ENCODE results near the gene SAMD4B. TPM values are rescaled to one million over a fixed set of nuclear protein-coding genes. Genes with fewer than 3 reads are reported as not detected.

SAMD4B gene
- total and polyA plus RNA-seq, 10 donors = 26.7 to 108 (median 80.9) TPM

DNA sequence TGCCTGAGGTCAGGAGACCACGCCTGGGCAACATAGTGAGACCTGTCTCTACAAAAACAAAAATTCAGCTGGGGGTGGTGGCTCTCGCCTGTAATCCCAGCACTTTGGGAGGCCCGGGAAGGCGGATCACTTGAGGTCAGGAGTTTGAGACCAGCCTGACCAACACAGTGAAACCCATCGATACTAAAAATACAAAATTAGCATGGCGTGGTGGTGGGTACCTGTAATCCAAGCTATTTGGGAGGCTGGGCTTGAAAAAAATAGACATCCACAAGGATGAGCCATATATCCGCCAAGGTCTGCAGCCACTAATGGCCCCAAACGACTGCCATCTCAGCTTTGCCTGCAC lies 90.4 kb downstream of the SAMD4B start:
- no peak for TF ChIP-seq POLR2AphosphoS5 (IDR thresholded peaks at IDR 0.05)
- TF ChIP-seq, protein P1, sequence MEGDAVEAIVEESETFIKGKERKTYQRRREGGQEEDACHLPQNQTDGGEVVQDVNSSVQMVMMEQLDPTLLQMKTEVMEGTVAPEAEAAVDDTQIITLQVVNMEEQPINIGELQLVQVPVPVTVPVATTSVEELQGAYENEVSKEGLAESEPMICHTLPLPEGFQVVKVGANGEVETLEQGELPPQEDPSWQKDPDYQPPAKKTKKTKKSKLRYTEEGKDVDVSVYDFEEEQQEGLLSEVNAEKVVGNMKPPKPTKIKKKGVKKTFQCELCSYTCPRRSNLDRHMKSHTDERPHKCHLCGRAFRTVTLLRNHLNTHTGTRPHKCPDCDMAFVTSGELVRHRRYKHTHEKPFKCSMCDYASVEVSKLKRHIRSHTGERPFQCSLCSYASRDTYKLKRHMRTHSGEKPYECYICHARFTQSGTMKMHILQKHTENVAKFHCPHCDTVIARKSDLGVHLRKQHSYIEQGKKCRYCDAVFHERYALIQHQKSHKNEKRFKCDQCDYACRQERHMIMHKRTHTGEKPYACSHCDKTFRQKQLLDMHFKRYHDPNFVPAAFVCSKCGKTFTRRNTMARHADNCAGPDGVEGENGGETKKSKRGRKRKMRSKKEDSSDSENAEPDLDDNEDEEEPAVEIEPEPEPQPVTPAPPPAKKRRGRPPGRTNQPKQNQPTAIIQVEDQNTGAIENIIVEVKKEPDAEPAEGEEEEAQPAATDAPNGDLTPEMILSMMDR (IDR thresholded peaks at IDR 0.05 in 8 of 11, conservative IDR thresholded peaks at IDR 0.05 in 3 of 11) = no peak
- TF ChIP-seq POLR2A (IDR thresholded peaks at IDR 0.05) = no peak
- H3K36me3 ChIP-seq = peaks cover 0 to 40% (median 28%) of the 10 kb centered on the region in 6 donors
- peak; percentile 38 for DNase-seq
- H3K27me3 ChIP-seq (replicated peaks in 1 of 7) = no peaks in the 10 kb centered on the region
- H3K4me1 ChIP-seq = peaks cover 21 to 75% (median 53%) of the 10 kb centered on the region in 6 donors
- H3K9me3 ChIP-seq = no peaks in the 10 kb centered on the region
- WGBS, 5 donors = 87 to 95% (median 95%) methylated on average over 8 of the region's 8 CpGs
- intact Hi-C loops (cut with DNase I; ENCODE audit: low total_unique reads) = no loop called here
- no peak overlapping the region for H3K27ac ChIP-seq
- peak overlapping the region in 1 of 8 donors; percentile 0 for H3K4me3 ChIP-seq

DNA sequence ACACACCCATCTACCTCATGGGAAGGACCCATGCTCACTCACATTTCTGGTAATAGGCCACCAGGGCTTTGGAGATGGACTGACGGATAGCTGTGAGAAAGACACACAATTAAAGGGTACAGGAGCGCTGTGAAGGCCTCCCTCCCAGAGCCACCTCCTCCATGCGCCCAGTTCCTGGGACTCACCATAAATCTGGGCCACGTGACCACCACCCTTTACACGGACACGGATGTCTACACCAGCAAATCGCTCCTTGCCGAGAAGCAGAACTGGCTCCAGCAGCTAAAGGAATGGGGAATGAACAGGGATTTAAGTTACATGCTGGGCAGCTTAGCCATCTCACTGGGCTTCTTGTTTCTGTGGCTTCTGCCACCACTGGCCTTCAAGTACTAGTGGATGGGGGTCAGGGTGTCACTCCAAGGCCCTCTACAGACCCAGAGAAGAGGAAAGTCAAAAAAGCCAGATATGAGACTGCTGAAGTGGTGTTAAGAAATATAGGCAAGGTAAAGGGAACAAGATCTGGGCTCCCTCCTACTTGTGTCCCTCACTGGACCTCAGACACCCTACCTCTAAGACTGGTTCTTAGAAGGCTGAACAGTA lies 91.4 kb downstream of the SAMD4B start:
- peaks cover 0 to 40% (median 28%) of the 10 kb centered on the region in 6 donors for H3K36me3 ChIP-seq
- H3K27ac ChIP-seq = peak overlapping the region in 4 of 8 donors; percentile 16 to 94 (median 56)
- intact Hi-C loops (cut with DNase I; ENCODE audit: low total_unique reads) = no loop called here
- TF ChIP-seq POLR2A (IDR thresholded peaks at IDR 0.05) (no peak), POLR2AphosphoS5 (IDR thresholded peaks at IDR 0.05) (no peak)
- TF ChIP-seq, protein P1 (IDR thresholded peaks at IDR 0.05 in 8 of 11, conservative IDR thresholded peaks at IDR 0.05 in 3 of 11) = no peak
- DNase-seq = peak; percentile 54
- WGBS, 5 donors = 90 to 98% (median 95%) methylated on average over 7 to 8 of the region's 8 CpGs
- H3K9me3 ChIP-seq = no peaks in the 10 kb centered on the region
- no peaks in the 10 kb centered on the region for H3K27me3 ChIP-seq (replicated peaks in 1 of 7)
- H3K4me3 ChIP-seq = peak overlapping the region in 1 of 8 donors; percentile 92
- peaks cover 21 to 74% (median 52%) of the 10 kb centered on the region in 6 donors for H3K4me1 ChIP-seq

DNA sequence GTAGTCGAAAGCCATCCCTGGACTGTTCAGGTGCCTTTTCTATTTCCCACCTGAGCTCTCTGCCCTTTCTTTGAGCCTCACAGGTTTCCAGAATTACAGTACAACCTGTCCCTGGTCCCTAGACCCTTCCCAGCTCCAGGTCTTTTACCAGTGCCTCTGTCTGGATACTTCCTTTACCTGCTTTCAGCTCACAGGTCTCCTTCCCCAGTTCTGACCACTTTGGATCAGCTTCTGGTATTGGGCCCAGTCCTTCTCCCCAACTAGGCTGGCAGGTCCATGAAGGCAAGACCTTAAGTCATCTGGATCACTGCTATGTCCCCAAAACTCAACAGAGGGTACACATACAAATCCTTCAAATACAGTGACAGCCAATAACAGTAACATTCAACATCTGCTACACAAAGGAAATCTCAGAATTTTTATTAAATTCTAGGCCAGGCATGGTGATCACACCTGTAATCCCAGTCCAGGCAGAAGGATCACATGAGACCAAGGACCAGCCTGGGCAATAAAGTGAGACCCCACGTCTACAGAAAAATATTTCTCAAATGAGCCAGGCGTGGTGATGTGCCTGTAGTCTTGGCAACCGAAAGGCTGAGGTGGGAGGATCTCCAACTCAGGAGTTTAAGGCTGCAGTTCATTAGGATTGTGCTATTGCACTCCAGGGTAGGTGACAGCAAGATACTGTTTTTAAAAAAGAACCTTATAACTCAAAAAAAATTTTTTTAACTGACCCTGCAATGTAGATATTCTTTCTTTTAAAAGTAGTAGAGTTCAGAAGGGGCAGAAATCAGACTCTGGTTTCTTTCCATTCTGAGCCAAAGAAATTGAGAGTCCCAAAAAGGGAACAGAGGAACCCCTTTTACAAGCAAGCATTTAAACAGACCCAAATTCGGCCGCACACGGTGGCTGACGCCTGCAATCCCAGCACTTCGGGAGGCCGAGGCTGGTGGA lies 92.2 kb downstream of the SAMD4B start:
- peaks cover 0 to 40% (median 28%) of the 10 kb centered on the region in 6 donors for H3K36me3 ChIP-seq
- intact Hi-C loops (cut with DNase I; ENCODE audit: low total_unique reads) = no loop called here
- H3K4me1 ChIP-seq = peaks cover 21 to 67% (median 48%) of the 10 kb centered on the region in 6 donors
- 32 to 63% (median 49%) methylated on average over 10 of the region's 10 CpGs for WGBS, 5 donors
- no peak for TF ChIP-seq POLR2AphosphoS5 (IDR thresholded peaks at IDR 0.05)
- TF ChIP-seq, protein P1 (IDR thresholded peaks at IDR 0.05 in 8 of 11, conservative IDR thresholded peaks at IDR 0.05 in 3 of 11) = no peak
- no peak for TF ChIP-seq POLR2A (IDR thresholded peaks at IDR 0.05)
- peak overlapping the region in 7 of 8 donors; percentile 20 to 94 (median 92) for H3K27ac ChIP-seq
- peak overlapping the region; percentile 54 to 97 (median 92) for H3K4me3 ChIP-seq
- no peaks in the 10 kb centered on the region for H3K9me3 ChIP-seq
- H3K27me3 ChIP-seq (replicated peaks in 1 of 7) = no peaks in the 10 kb centered on the region
- DNase-seq = no peak

Small RNA genes within 50 kb of the gene (microRNA-seq; reads per million reads assigned to microRNA genes)
- 0.57 to 1.8 (median 0.72) reads per million in 3 donors for gene MIR4530

Small RNA genes within 50 kb of the gene (small RNA-seq; reads per million reads assigned to genes)
- gene AC011445.2 (0.06 to 0.56 (median 0.28) reads per million in 4 donors), gene MIR4530 (0 to 0.14 (median 0.03) reads per million in 4 donors), gene RN7SL566P (0 reads per million in 4 donors)

Other genes starting within 250 kb of the SAMD4B start
- 10 to 100 TPM in 6 of 7 donors, 1 to 10 TPM in 1; 9.5 to 27.8 (median 19.8) TPM for gene PAK4, start 216.6 kb upstream of the SAMD4B start, total RNA-seq
- 10 to 100 TPM in 1 of 3 donors, 1 to 10 TPM in 2; 5.2 to 13.4 (median 7.7) TPM for gene PAK4, start 216.6 kb upstream of the SAMD4B start, polyA plus RNA-seq
- under 1 TPM in 2 of 7 donors, not detected in 5; 0.13 to 0.28 TPM for gene NCCRP1, start 145.5 kb upstream of the SAMD4B start, total RNA-seq
- 1 to 10 TPM in 1 of 3 donors, under 1 TPM in 2; 0.12 to 1.7 (median 0.19) TPM for gene NCCRP1, start 145.5 kb upstream of the SAMD4B start, polyA plus RNA-seq
- gene SYCN, start 138.2 kb upstream of the SAMD4B start, total RNA-seq = not detected
- gene SYCN, start 138.2 kb upstream of the SAMD4B start, polyA plus RNA-seq = not detected
- gene IFNL3, start 97.4 kb upstream of the SAMD4B start, total RNA-seq = not detected
- gene IFNL3, start 97.4 kb upstream of the SAMD4B start, polyA plus RNA-seq = not detected
- gene IFNL4, start 93.6 kb upstream of the SAMD4B start, total RNA-seq = not detected
- not detected for gene IFNL4, start 93.6 kb upstream of the SAMD4B start, polyA plus RNA-seq
- gene IFNL2, start 74.0 kb upstream of the SAMD4B start, total RNA-seq = not detected
- not detected for gene IFNL2, start 74.0 kb upstream of the SAMD4B start, polyA plus RNA-seq
- not detected for gene IFNL1, start 46.0 kb upstream of the SAMD4B start, total RNA-seq
- not detected for gene IFNL1, start 46.0 kb upstream of the SAMD4B start, polyA plus RNA-seq
- gene LRFN1, start 21.6 kb upstream of the SAMD4B start, total RNA-seq = 1 to 10 TPM; 2.2 to 6.0 (median 4.6) TPM
- gene LRFN1, start 21.6 kb upstream of the SAMD4B start, polyA plus RNA-seq = 1 to 10 TPM in 1 of 3 donors, under 1 TPM in 2; 0.67 to 1.2 (median 0.99) TPM
- gene GMFG, start 6.4 kb upstream of the SAMD4B start, total RNA-seq = 100 to 1,000 TPM; 178 to 354 (median 288) TPM
- gene GMFG, start 6.4 kb upstream of the SAMD4B start, polyA plus RNA-seq = 100 to 1,000 TPM; 421 to 492 (median 452) TPM
- 10 to 100 TPM; 35.0 to 48.1 (median 39.8) TPM for gene PAF1, start 48.7 kb downstream of the SAMD4B start, total RNA-seq
- 10 to 100 TPM; 27.4 to 51.3 (median 35.6) TPM for gene PAF1, start 48.7 kb downstream of the SAMD4B start, polyA plus RNA-seq
- 10 to 100 TPM; 25.7 to 45.7 (median 34.6) TPM for gene MED29, start 49.0 kb downstream of the SAMD4B start, total RNA-seq
- gene MED29, start 49.0 kb downstream of the SAMD4B start, polyA plus RNA-seq = 10 to 100 TPM; 15.5 to 28.2 (median 20.5) TPM
- 100 to 1,000 TPM in 6 of 7 donors, 10 to 100 TPM in 1; 91.5 to 396 (median 191) TPM for gene ZFP36, start 64.4 kb downstream of the SAMD4B start, total RNA-seq
- 100 to 1,000 TPM in 1 of 3 donors, 10 to 100 TPM in 2; 63.2 to 117 (median 72.6) TPM for gene ZFP36, start 64.4 kb downstream of the SAMD4B start, polyA plus RNA-seq
- 100 to 1,000 TPM in 1 of 7 donors, 10 to 100 TPM in 6; 18.6 to 107 (median 48.4) TPM for gene PLEKHG2, start 70.2 kb downstream of the SAMD4B start, total RNA-seq
- gene PLEKHG2, start 70.2 kb downstream of the SAMD4B start, polyA plus RNA-seq = 10 to 100 TPM in 1 of 3 donors, 1 to 10 TPM in 2; 8.9 to 25.8 (median 9.5) TPM
- 1,000 to 10,000 TPM; 1,378 to 2,109 (median 1,598) TPM for gene RPS16, start 93.5 kb downstream of the SAMD4B start, total RNA-seq
- gene RPS16, start 93.5 kb downstream of the SAMD4B start, polyA plus RNA-seq = 1,000 to 10,000 TPM; 5,364 to 5,747 (median 5,635) TPM
- 100 to 1,000 TPM; 103 to 125 (median 108) TPM for gene SUPT5H, start 103.2 kb downstream of the SAMD4B start, total RNA-seq
- gene SUPT5H, start 103.2 kb downstream of the SAMD4B start, polyA plus RNA-seq = 100 to 1,000 TPM in 2 of 3 donors, 10 to 100 TPM in 1; 95.8 to 225 (median 198) TPM
- gene TIMM50, start 138.4 kb downstream of the SAMD4B start, total RNA-seq = 10 to 100 TPM; 30.3 to 51.5 (median 41.8) TPM
- gene TIMM50, start 138.4 kb downstream of the SAMD4B start, polyA plus RNA-seq = 10 to 100 TPM; 36.2 to 46.0 (median 40.7) TPM
- under 1 TPM in 2 of 7 donors, not detected in 5; 0.16 to 0.27 TPM for gene DLL3, start 156.5 kb downstream of the SAMD4B start, total RNA-seq
- under 1 TPM; 0.52 to 0.68 (median 0.58) TPM for gene DLL3, start 156.5 kb downstream of the SAMD4B start, polyA plus RNA-seq
- gene SELENOV, start 172.7 kb downstream of the SAMD4B start, total RNA-seq = not detected
- not detected for gene SELENOV, start 172.7 kb downstream of the SAMD4B start, polyA plus RNA-seq
- gene EID2B, start 190.4 kb downstream of the SAMD4B start, total RNA-seq = 1 to 10 TPM; 2.0 to 5.3 (median 4.5) TPM
- gene EID2B, start 190.4 kb downstream of the SAMD4B start, polyA plus RNA-seq = 1 to 10 TPM; 4.6 to 5.7 (median 5.4) TPM
- gene EID2, start 197.7 kb downstream of the SAMD4B start, total RNA-seq = 10 to 100 TPM in 5 of 7 donors, 1 to 10 TPM in 2; 7.9 to 17.4 (median 12.7) TPM
- gene EID2, start 197.7 kb downstream of the SAMD4B start, polyA plus RNA-seq = 10 to 100 TPM; 15.5 to 17.7 (median 17.2) TPM